Measurements from ENCODE around the gene CCL15. TPM values are rescaled to one million over a fixed set of nuclear protein-coding genes. Genes with fewer than 3 reads are reported as not detected.

Gene CCL15
- total RNA-seq, 1 experiment from 2014 or later: 0.52 TPM

- no peak overlapping the region for H3K4me3 ChIP-seq (ENCODE audit: low read depth, low read length)
- no peak overlapping the region for H3K27ac Mint-ChIP-seq (ENCODE audit: unreplicated experiment)
- POLR2A ChIA-PET: no interaction called here
- intact Hi-C loops (cut with micrococcal nuclease; ENCODE audit: unreplicated experiment): no loop called here
- no peaks in the 10 kb centered on the region for H3K36me3 Mint-ChIP-seq (ENCODE audit: insufficient read depth, unreplicated experiment)
- no peak for TF ChIP-seq CTCF (IDR thresholded peaks at IDR 0.05; ENCODE audit: insufficient read depth in 1 of 2, low read depth in 1 of 2, low read length in 1 of 2, severe bottlenecking in 1 of 2, unreplicated experiment in 1 of 2)
- no peaks in the 10 kb centered on the region for H3K36me3 ChIP-seq (ENCODE audit: control insufficient read depth, insufficient read depth, low read length)
- H3K4me1 ChIP-seq: no peaks in the 10 kb centered on the region
- peaks cover 7% of the 10 kb centered on the region for H3K4me1 Mint-ChIP-seq (ENCODE audit: low read depth, unreplicated experiment)
- no peaks in the 10 kb centered on the region for H3K9me3 Mint-ChIP-seq (ENCODE audit: unreplicated experiment)
- no peaks in the 10 kb centered on the region; the same call in 1 of the 2 replicates for H3K9me3 ChIP-seq
- no peak for DNase-seq
- no peaks in the 10 kb centered on the region for H3K27me3 ChIP-seq (replicated peaks; ENCODE audit: control insufficient read depth, insufficient read depth, low read length)
- CTCF ChIA-PET: no interaction called here
- peaks cover 5% of the 10 kb centered on the region for H3K27me3 Mint-ChIP-seq (ENCODE audit: insufficient read depth, unreplicated experiment)
- no TSS peak for BruUV-seq (replicated peaks)
- no peak overlapping the region for H3K4me3 Mint-ChIP-seq (ENCODE audit: unreplicated experiment)
These were observed 37.7 kb downstream of the CCL15 start for GRCh38 chr17:35963663-35964062.

- no peaks in the 10 kb centered on the region for H3K9me3 Mint-ChIP-seq (ENCODE audit: unreplicated experiment)
- Histone ChIP-seq H3K4me1 (no peaks in the 10 kb centered on the region), H3K27me3 (replicated peaks; ENCODE audit: control insufficient read depth, insufficient read depth, low read length) (no peaks in the 10 kb centered on the region), H3K4me3 (ENCODE audit: low read depth, low read length) (no peak overlapping the region), H3K36me3 (ENCODE audit: control insufficient read depth, insufficient read depth, low read length) (no peaks in the 10 kb centered on the region), H3K9me3 (no peaks in the 10 kb centered on the region)
- DNase-seq: no peak
- intact Hi-C loops (cut with micrococcal nuclease; ENCODE audit: unreplicated experiment): no loop called here
- H3K4me3 Mint-ChIP-seq (ENCODE audit: unreplicated experiment): no peak overlapping the region
- no peak overlapping the region for H3K27ac Mint-ChIP-seq (ENCODE audit: unreplicated experiment)
- no peaks in the 10 kb centered on the region for H3K4me1 Mint-ChIP-seq (ENCODE audit: low read depth, unreplicated experiment)
- H3K36me3 Mint-ChIP-seq (ENCODE audit: insufficient read depth, unreplicated experiment): no peaks in the 10 kb centered on the region
- H3K27me3 Mint-ChIP-seq (ENCODE audit: insufficient read depth, unreplicated experiment): peaks cover 7% of the 10 kb centered on the region
- ChIA-PET CTCF (no interaction called here), POLR2A (no interaction called here)
- no TSS peak for BruUV-seq (replicated peaks)
- no peak for TF ChIP-seq CTCF (IDR thresholded peaks at IDR 0.05; ENCODE audit: insufficient read depth in 1 of 2, low read depth in 1 of 2, low read length in 1 of 2, severe bottlenecking in 1 of 2, unreplicated experiment in 1 of 2)
These were observed 47.6 kb downstream of the CCL15 start for GRCh38 chr17:35953720-35954119.

GRCh38 chr17:35949401-35949800 lies 52.0 kb downstream of the CCL15 start:
- Mint-ChIP-seq H3K36me3 (ENCODE audit: insufficient read depth, unreplicated experiment) (no peaks in the 10 kb centered on the region), H3K4me3 (ENCODE audit: unreplicated experiment) (no peak overlapping the region), H3K27me3 (ENCODE audit: insufficient read depth, unreplicated experiment) (no peaks in the 10 kb centered on the region), H3K9me3 (ENCODE audit: unreplicated experiment) (no peaks in the 10 kb centered on the region), H3K27ac (ENCODE audit: unreplicated experiment) (no peak overlapping the region), H3K4me1 (ENCODE audit: low read depth, unreplicated experiment) (no peaks in the 10 kb centered on the region)
- Histone ChIP-seq H3K4me3 (ENCODE audit: low read depth, low read length) (no peak overlapping the region), H3K4me1 (no peaks in the 10 kb centered on the region; the same call in 1 of the 2 replicates), H3K9me3 (no peaks in the 10 kb centered on the region), H3K36me3 (ENCODE audit: control insufficient read depth, insufficient read depth, low read length) (no peaks in the 10 kb centered on the region), H3K27me3 (replicated peaks; ENCODE audit: control insufficient read depth, insufficient read depth, low read length) (no peaks in the 10 kb centered on the region)
- BruUV-seq (replicated peaks): no TSS peak
- intact Hi-C loops (cut with micrococcal nuclease; ENCODE audit: unreplicated experiment): loop anchor here (5.0 kb wide), 1 partner anchor 198 kb away; no protein-coding TSS in a partner anchor
- DNase-seq: no peak
- TF ChIP-seq CTCF (IDR thresholded peaks at IDR 0.05; ENCODE audit: insufficient read depth in 1 of 2, low read depth in 1 of 2, low read length in 1 of 2, severe bottlenecking in 1 of 2, unreplicated experiment in 1 of 2): no peak
- ChIA-PET POLR2A (no interaction called here), CTCF (interaction anchor here (0.7 to 1.8 kb wide), 3 partner anchors 20 to 1225 kb away, joined by 3 to 14 read pairs (median 5); no protein-coding TSS in a partner anchor)

All from Caco-2 (cell line).